Activated CD8-positive, alpha-beta memory T cell treated with anti-CD3 and anti-CD28 coated beads for 48 hours (primary cell): ENCODE results near the gene LRRC4C.

Source experiments
- DNase-seq, 3 experiments: peaks; one replicate each; pipeline ENCODE4 v3.0.0-alpha.2; 2020; ENCODE audit warnings: low read depth in 2 of 3, low spot score in 2 of 3

LRRC4C gene

GRCh38 chr11:41333357-41333756 lies 126.1 kb downstream of the LRRC4C start:
- no peak for DNase-seq

GRCh38 chr11:41328324-41328723 lies 131.1 kb downstream of the LRRC4C start:
- no peak for DNase-seq

- DNase-seq: no peak
Observed at GRCh38 chr11:41323446-41323845, 136.0 kb downstream of the LRRC4C start.

GRCh38 chr11:41320653-41321052 lies 138.8 kb downstream of the LRRC4C start:
- DNase-seq: no peak

- no peak for DNase-seq
Observed at GRCh38 chr11:41320238-41320637, 139.2 kb downstream of the LRRC4C start.

GRCh38 chr11:41319434-41319833 lies 140.0 kb downstream of the LRRC4C start:
- DNase-seq: no peak

GRCh38 chr11:41316751-41317150 lies 142.7 kb downstream of the LRRC4C start:
- no peak for DNase-seq

GRCh38 chr11:41313226-41313625 lies 146.2 kb downstream of the LRRC4C start:
- no peak for DNase-seq

- no peak for DNase-seq
Observed at GRCh38 chr11:41309716-41310115, 149.7 kb downstream of the LRRC4C start.

GRCh38 chr11:41309111-41309522 lies 150.3 kb downstream of the LRRC4C start:
- no peak for DNase-seq

GRCh38 chr11:41308286-41308685 lies 151.2 kb downstream of the LRRC4C start:
- no peak for DNase-seq

GRCh38 chr11:41307296-41308080 lies 152.0 kb downstream of the LRRC4C start:
- DNase-seq: no peak

- DNase-seq: no peak
Observed at GRCh38 chr11:41306431-41306830, 153.0 kb downstream of the LRRC4C start.

- DNase-seq: no peak
Observed at GRCh38 chr11:41301023-41301422, 158.4 kb downstream of the LRRC4C start.

GRCh38 chr11:41289408-41289807 lies 170.0 kb downstream of the LRRC4C start:
- DNase-seq: no peak

- DNase-seq: no peak
Observed at GRCh38 chr11:41286751-41287150, 172.7 kb downstream of the LRRC4C start.

- DNase-seq: no peak
Observed at GRCh38 chr11:41284354-41284753, 175.1 kb downstream of the LRRC4C start.

- DNase-seq: no peak
Observed at GRCh38 chr11:41283191-41283930, 176.1 kb downstream of the LRRC4C start.

- DNase-seq: no peak
Observed at GRCh38 chr11:41282395-41282794, 177.1 kb downstream of the LRRC4C start.

- no peak for DNase-seq
Observed at GRCh38 chr11:41281131-41281742, 178.2 kb downstream of the LRRC4C start.

- DNase-seq: no peak
Observed at GRCh38 chr11:41274831-41275230, 184.6 kb downstream of the LRRC4C start.

GRCh38 chr11:41273908-41274307 lies 185.5 kb downstream of the LRRC4C start:
- DNase-seq: no peak
